SK-N-SH (cell line): ENCODE results near the gene LMBR1. TPM values are rescaled to one million over a fixed set of nuclear protein-coding genes. Genes with fewer than 3 reads are reported as not detected.

Experiments
- CTCF ChIA-PET: fragments of 300-600, 350-600 bp; formaldehyde crosslinking; extraction: SDS; loops from one replicate; lab custom pipeline; 2021; lab: Yijun Ruan, JAX
- POLR2A ChIA-PET: fragments of 350-600 bp; sonication (Branson Sonifier 250); formaldehyde crosslinking; extraction: SDS; loops from one replicate; lab custom pipeline; 2020; ENCODE audit warnings: antibody characterized with exemption, inconsistent platforms; lab: Yijun Ruan, JAX
- DNase-seq: peaks from one replicate; pipeline ENCODE4 v3.0.0; 2012
- H2AFZ ChIP-seq: fragments of 200-600 bp; sonication (generic); 2 replicates; pipeline ENCODE4 v1.8.1; 2016; ENCODE audit warnings: antibody characterized with exemption, mild to moderate bottlenecking, low read depth
- H3F3A ChIP-seq: fragments of 200-600 bp; sonication (generic); replicated peaks from 2 replicates; pipeline ENCODE3; 2016; ENCODE audit warnings: antibody characterized with exemption, mild to moderate bottlenecking; ENCODE audit not compliant: insufficient read depth
- H3K27ac ChIP-seq, 2 experiments: fragments of 200-500 bp in 1 of 2; fragments of 200-600 bp in 1 of 2; sonication (Bioruptor generic) in 1 of 2; sonication (generic), shearing (Covaris generic) in 1 of 2; 2 replicates each; pipeline versions ENCODE4 v1.5.1 to v1.6.1; 2014 to 2016; ENCODE audit warnings: low read depth in 2 of 2, inconsistent platforms in 1 of 2, low read length in 1 of 2, mild to moderate bottlenecking in 1 of 2, mixed read lengths in 1 of 2
- H3K27me3 ChIP-seq: fragments of 200-600 bp; sonication (generic), shearing (Covaris generic); 2 replicates; pipeline ENCODE4 v1.6.1; 2016; ENCODE audit warnings: mixed run types; ENCODE audit not compliant: insufficient read depth
- H3K36me3 ChIP-seq, 2 experiments: fragments of 200-500 bp in 1 of 2; fragments of 200-600 bp in 1 of 2; sonication (Bioruptor generic) in 1 of 2; sonication (generic) in 1 of 2; replicated peaks in 1 of 2; 2 replicates each; pipeline versions ENCODE3 to v1.5.1; 2014 to 2016; ENCODE audit warnings: low read length in 1 of 2, mild to moderate bottlenecking in 1 of 2; ENCODE audit not compliant: insufficient read depth in 2 of 2, control insufficient read depth in 1 of 2
- H3K4me1 ChIP-seq, 2 experiments: fragments of 200-500 bp in 1 of 2; fragments of 200-600 bp in 1 of 2; sonication (Bioruptor generic) in 1 of 2; sonication (generic), shearing (Covaris generic) in 1 of 2; 2 replicates each; pipeline versions ENCODE4 v1.5.1 to v1.6.1; 2014 to 2016; ENCODE audit warnings: low read depth in 1 of 2, low read length in 1 of 2, mixed run types in 1 of 2; ENCODE audit not compliant: insufficient read depth in 2 of 2, control insufficient read depth in 1 of 2
- H3K4me2 ChIP-seq: fragments of 200-600 bp; sonication (generic), shearing (Covaris generic); 2 replicates; pipeline ENCODE4 v1.6.1; 2017; ENCODE audit warnings: mixed run types
- H3K4me3 ChIP-seq, 2 experiments: fragments of 200-500 bp in 1 of 2; fragments of 200-600 bp in 1 of 2; sonication (Bioruptor generic) in 1 of 2; sonication (generic), shearing (Covaris generic) in 1 of 2; 2 replicates each; pipeline versions ENCODE4 v1.5.1 to v1.8.1; 2014 to 2016; ENCODE audit warnings: low read depth in 2 of 2, inconsistent platforms in 1 of 2, low read length in 1 of 2, mild to moderate bottlenecking in 1 of 2, mixed read lengths in 1 of 2, moderate library complexity in 1 of 2
- H3K79me2 ChIP-seq: fragments of 200-600 bp; sonication (generic); 2 replicates; pipeline ENCODE4 v1.8.1; 2017; ENCODE audit warnings: mild to moderate bottlenecking; ENCODE audit not compliant: insufficient read depth
- H3K9ac ChIP-seq: fragments of 200-600 bp; sonication (generic); 2 replicates; pipeline ENCODE4 v1.6.1; 2017; ENCODE audit warnings: mixed run types
- H3K9me2 ChIP-seq: fragments of 200-600 bp; sonication (generic); 2 replicates; pipeline ENCODE4 v1.6.1; 2017; ENCODE audit warnings: mixed run types
- H3K9me3 ChIP-seq: fragments of 200-600 bp; sonication (generic); 2 replicates; pipeline ENCODE4 v1.6.1; 2017; ENCODE audit warnings: mixed run types, mild to moderate bottlenecking, moderate library complexity
- H4K20me1 ChIP-seq: fragments of 200-600 bp; sonication (generic); 2 replicates; pipeline ENCODE4 v1.6.1; 2017; ENCODE audit warnings: mild to moderate bottlenecking, mixed run types; ENCODE audit not compliant: insufficient read depth
- CHD2 ChIP-seq: fragments of 150-350 bp; IDR thresholded peaks from 2 replicates; pipeline ENCODE4 v1.6.1; 2018; ENCODE audit warnings: low read length; ENCODE audit not compliant: partially characterized antibody
- CTCF ChIP-seq: fragments of 200-600 bp; sonication (generic); IDR thresholded peaks from 2 replicates; pipeline ENCODE4 v1.6.1; 2017; ENCODE audit warnings: antibody characterized with exemption, mild to moderate bottlenecking, moderate library complexity
- ELF1 ChIP-seq: IDR thresholded peaks from 2 replicates; pipeline ENCODE4 v1.4.0; 2012
- FOSL2 ChIP-seq: IDR thresholded peaks from 2 replicates; pipeline ENCODE4 v1.4.0; 2012; ENCODE audit warnings: low read depth, mild to moderate bottlenecking, moderate library complexity, borderline replicate concordance
- FOXJ3 ChIP-seq: sonication (generic); formaldehyde crosslinking; IDR thresholded peaks from 2 replicates; pipeline ENCODE4 v1.5.1; 2020; ENCODE audit warnings: mild to moderate bottlenecking, missing genetic modification reagents
- GABPA ChIP-seq: IDR thresholded peaks from 2 replicates; pipeline ENCODE4 v1.4.0; 2012; ENCODE audit warnings: low read depth, mild to moderate bottlenecking
- MAX ChIP-seq: IDR thresholded peaks from 2 replicates; pipeline ENCODE4 v1.4.0; 2012; ENCODE audit warnings: low read depth
- MEF2A ChIP-seq: IDR thresholded peaks from 2 replicates; pipeline ENCODE4 v1.4.0; 2012; ENCODE audit warnings: low read depth, borderline replicate concordance
- NFIC ChIP-seq: IDR thresholded peaks from 2 replicates; pipeline ENCODE4 v1.4.0; 2012; ENCODE audit warnings: borderline replicate concordance
- NRF1 ChIP-seq: IDR thresholded peaks from 2 replicates; pipeline ENCODE4 v1.6.1; 2012; ENCODE audit warnings: low read depth, mild to moderate bottlenecking, low read length
- RAD21 ChIP-seq: IDR thresholded peaks from 2 replicates; pipeline ENCODE4 v1.6.1; 2012; ENCODE audit warnings: mild to moderate bottlenecking, low read length
- REST ChIP-seq: IDR thresholded peaks from 2 replicates; pipeline ENCODE4 v1.6.1; 2012; ENCODE audit warnings: mild to moderate bottlenecking, low read depth, low read length, moderate library complexity
- RXRA ChIP-seq: IDR thresholded peaks from 2 replicates; pipeline ENCODE4 v1.4.0; 2012; ENCODE audit warnings: low read depth, mild to moderate bottlenecking, borderline replicate concordance
- TEAD4 ChIP-seq: IDR thresholded peaks from 2 replicates; pipeline ENCODE4 v1.4.0; 2012; ENCODE audit warnings: mild to moderate bottlenecking, borderline replicate concordance; ENCODE audit not compliant: insufficient read depth
- WGBS: methylation state at CpG from one replicate; pipeline ENCODE4 v1.1.6; 2017; ENCODE audit warnings: low lambda C conversion rate; 5-methylcytosine and 5-hydroxymethylcytosine counted together
- polyA plus RNA-seq, 3 experiments: library from polyadenylated mRNA; depleted of rRNA; stranded (reverse); fragments of >200 nt; gene quantifications; 2 replicates each; pipeline ENCODE4 v1.2.3, GENCODE V29; 2012

Gene LMBR1
- polyA plus RNA-seq, 1 of the 3 experiments (the other 2 are of a cell fraction), result 24.6 TPM

GRCh38 chr7:156652886-156653568 lies 240.0 kb downstream of the LMBR1 start:
- 93% methylated on average over 8 of the region's 8 CpGs for WGBS
- ChIA-PET POLR2A (no interaction called here), CTCF (interaction anchor here (0.6 to 1.5 kb wide), 6 partner anchors 9 to 163 kb away, joined by 3 to 8 read pairs (median 4); no protein-coding TSS in a partner anchor)
- Histone ChIP-seq H3K9ac (no peak overlapping the region), H3K9me3 (no peaks in the 10 kb centered on the region), H2AFZ (no peak overlapping the region), H4K20me1 (no peaks in the 10 kb centered on the region), H3K4me3 (no peak overlapping the region), H3K27ac (no peak overlapping the region), H3K9me2 (no peaks in the 10 kb centered on the region), H3K36me3 (no peaks in the 10 kb centered on the region), H3K27me3 (no peaks in the 10 kb centered on the region), H3K4me2 (no peak overlapping the region), H3F3A (no peaks in the 10 kb centered on the region), H3K4me1 (peaks cover 0 to 3% of the 10 kb centered on the region in 2 experiments; a peak in 1 of 4 replicates), H3K79me2 (no peaks in the 10 kb centered on the region)
- TF ChIP-seq FOXJ3 (CRISPR knock-in tag) (no peak), GABPA (no peak), ELF1 (no peak), REST (no peak)
- no peak for DNase-seq

GRCh38 chr7:156651474-156651873 lies 241.5 kb downstream of the LMBR1 start:
- H3K9ac ChIP-seq, result no peak overlapping the region
- no peaks in the 10 kb centered on the region for H3K9me2 ChIP-seq
- no peaks in the 10 kb centered on the region for H4K20me1 ChIP-seq
- H3K27ac ChIP-seq, result no peak overlapping the region
- H3K27me3 ChIP-seq, result no peaks in the 10 kb centered on the region
- H3K36me3 ChIP-seq, result no peaks in the 10 kb centered on the region
- no peaks in the 10 kb centered on the region for H3K9me3 ChIP-seq
- no peak for DNase-seq
- ChIA-PET CTCF (interaction anchor here (1.4 to 1.5 kb wide), 3 partner anchors 9 to 165 kb away, joined by 4 to 8 read pairs (median 4); no protein-coding TSS in a partner anchor), POLR2A (no interaction called here)
- H3F3A ChIP-seq, result no peaks in the 10 kb centered on the region
- H3K4me2 ChIP-seq, result no peak overlapping the region
- peaks cover 0 to 2% of the 10 kb centered on the region in 2 experiments; a peak in 1 of 4 replicates for H3K4me1 ChIP-seq
- H2AFZ ChIP-seq, result no peak overlapping the region
- no peaks in the 10 kb centered on the region for H3K79me2 ChIP-seq
- no peak overlapping the region for H3K4me3 ChIP-seq
- TF ChIP-seq CHD2, result no peak
- TF ChIP-seq TEAD4, result no peak
- no peak for TF ChIP-seq MEF2A
- TF ChIP-seq NFIC, result no peak
- TF ChIP-seq GABPA, result no peak
- no peak for TF ChIP-seq MAX
- no peak for TF ChIP-seq NRF1
- TF ChIP-seq FOSL2, result no peak
- no peak for TF ChIP-seq RXRA
- no peak for TF ChIP-seq RAD21
- no peak for TF ChIP-seq CTCF
- WGBS, result 86% methylated on average over 4 of the region's 4 CpGs
